ENCODE results near the gene PRKAR1B. TPM values are rescaled to one million over a fixed set of nuclear protein-coding genes. Genes with fewer than 3 reads are reported as not detected.
A peak's percentile ranks its signal among the peaks of the same experiment; 100 is the strongest.

Gene PRKAR1B
- total RNA-seq, 1 donor from 2014 or later = 14.0 TPM

DNA sequence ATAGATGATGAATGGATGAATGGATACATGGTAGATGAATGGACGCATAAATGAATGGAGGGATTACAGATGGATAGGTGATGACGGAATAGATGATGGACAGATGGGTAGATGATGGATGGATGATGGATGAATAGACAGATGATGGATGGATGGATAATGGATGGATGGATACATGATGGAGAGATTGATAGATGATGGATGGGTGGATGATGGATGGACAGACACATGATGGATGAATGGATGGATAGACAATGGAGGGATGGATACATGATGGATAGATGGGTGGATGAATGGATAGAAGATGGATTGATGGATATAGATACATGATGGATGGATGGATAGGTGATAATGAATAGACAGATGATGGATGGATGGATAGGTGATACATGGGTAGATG is 198.6 kb downstream of the PRKAR1B start:
- DNase-seq (ENCODE audit: low read depth) (no peak), FAIRE-seq (no peak)
- Histone ChIP-seq H3K36me3 (ENCODE audit: control insufficient read depth, insufficient read depth, low read length) (no peaks in the 10 kb centered on the region), H3K4me3 (ENCODE audit: low read depth, low read length) (no peak overlapping the region), H3K27me3 (ENCODE audit: control insufficient read depth, insufficient read depth, low read length) (peaks cover 2% of the 10 kb centered on the region)
- TF ChIP-seq, protein P1, sequence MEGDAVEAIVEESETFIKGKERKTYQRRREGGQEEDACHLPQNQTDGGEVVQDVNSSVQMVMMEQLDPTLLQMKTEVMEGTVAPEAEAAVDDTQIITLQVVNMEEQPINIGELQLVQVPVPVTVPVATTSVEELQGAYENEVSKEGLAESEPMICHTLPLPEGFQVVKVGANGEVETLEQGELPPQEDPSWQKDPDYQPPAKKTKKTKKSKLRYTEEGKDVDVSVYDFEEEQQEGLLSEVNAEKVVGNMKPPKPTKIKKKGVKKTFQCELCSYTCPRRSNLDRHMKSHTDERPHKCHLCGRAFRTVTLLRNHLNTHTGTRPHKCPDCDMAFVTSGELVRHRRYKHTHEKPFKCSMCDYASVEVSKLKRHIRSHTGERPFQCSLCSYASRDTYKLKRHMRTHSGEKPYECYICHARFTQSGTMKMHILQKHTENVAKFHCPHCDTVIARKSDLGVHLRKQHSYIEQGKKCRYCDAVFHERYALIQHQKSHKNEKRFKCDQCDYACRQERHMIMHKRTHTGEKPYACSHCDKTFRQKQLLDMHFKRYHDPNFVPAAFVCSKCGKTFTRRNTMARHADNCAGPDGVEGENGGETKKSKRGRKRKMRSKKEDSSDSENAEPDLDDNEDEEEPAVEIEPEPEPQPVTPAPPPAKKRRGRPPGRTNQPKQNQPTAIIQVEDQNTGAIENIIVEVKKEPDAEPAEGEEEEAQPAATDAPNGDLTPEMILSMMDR (IDR thresholded peaks at IDR 0.05; ENCODE audit: insufficient read depth, low read length, severe bottlenecking) = no peak

DNA sequence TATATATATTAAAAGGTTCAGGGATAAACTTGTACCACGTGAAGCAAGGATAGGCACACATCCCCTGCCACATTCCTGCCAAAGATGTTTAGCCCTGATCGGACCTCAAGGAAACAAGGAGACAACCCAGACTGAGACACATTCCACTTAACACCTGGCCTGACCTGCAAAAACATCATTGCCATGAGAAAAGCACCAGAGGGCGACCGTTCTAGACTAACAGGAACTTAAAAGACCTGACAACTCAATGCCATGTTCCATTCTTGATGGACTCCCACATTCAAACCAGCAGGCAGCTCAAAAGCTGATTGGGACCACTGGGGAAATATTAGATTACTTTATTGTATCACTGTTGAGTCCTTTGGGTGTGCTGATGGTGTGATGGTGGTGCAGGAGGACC is 199.4 kb downstream of the PRKAR1B start:
- DNase-seq (ENCODE audit: low read depth) (no peak), FAIRE-seq (no peak)
- Histone ChIP-seq H3K4me3 (ENCODE audit: low read depth, low read length) (no peak overlapping the region), H3K36me3 (ENCODE audit: control insufficient read depth, insufficient read depth, low read length) (no peaks in the 10 kb centered on the region), H3K27me3 (ENCODE audit: control insufficient read depth, insufficient read depth, low read length) (peaks cover 2% of the 10 kb centered on the region)
- TF ChIP-seq, protein P1 (IDR thresholded peaks at IDR 0.05; ENCODE audit: insufficient read depth, low read length, severe bottlenecking) = no peak

DNA sequence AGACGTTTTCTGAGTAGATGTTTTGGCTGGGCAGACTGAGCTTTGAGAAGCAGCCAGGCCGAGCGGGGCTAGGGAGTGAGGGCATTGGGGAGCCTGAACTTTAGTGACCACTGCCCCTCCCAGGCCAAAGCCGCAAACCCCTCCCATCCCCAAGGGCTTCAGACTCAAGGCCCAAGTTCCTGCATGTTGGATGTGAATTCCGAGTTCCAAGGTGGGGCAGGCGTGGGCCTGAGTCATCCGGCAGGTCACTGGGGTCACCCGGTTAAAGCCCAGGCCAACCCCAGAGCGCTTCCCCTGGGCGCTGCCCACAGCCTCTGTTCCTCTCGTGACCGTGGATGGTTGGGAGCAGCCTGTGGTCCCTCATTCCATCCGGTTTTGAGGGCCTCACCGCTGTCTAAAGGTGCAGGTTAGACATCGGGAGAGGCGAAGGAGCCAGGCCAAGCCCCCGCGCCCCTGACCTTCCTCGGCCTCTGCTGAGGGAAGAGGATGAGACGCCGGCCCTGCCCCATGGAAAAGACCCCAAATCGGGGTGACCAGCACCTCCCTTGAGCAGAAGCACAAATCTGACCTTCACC is 200.5 kb downstream of the PRKAR1B start:
- TF ChIP-seq, protein P1 (IDR thresholded peaks at IDR 0.05; ENCODE audit: insufficient read depth, low read length, severe bottlenecking) = no peak
- DNase-seq (ENCODE audit: low read depth) = peak; percentile 11
- no peaks in the 10 kb centered on the region for H3K27me3 ChIP-seq (ENCODE audit: control insufficient read depth, insufficient read depth, low read length)
- no peak for FAIRE-seq
- no peak overlapping the region for H3K4me3 ChIP-seq (ENCODE audit: low read depth, low read length)
- no peaks in the 10 kb centered on the region for H3K36me3 ChIP-seq (ENCODE audit: control insufficient read depth, insufficient read depth, low read length)

DNA sequence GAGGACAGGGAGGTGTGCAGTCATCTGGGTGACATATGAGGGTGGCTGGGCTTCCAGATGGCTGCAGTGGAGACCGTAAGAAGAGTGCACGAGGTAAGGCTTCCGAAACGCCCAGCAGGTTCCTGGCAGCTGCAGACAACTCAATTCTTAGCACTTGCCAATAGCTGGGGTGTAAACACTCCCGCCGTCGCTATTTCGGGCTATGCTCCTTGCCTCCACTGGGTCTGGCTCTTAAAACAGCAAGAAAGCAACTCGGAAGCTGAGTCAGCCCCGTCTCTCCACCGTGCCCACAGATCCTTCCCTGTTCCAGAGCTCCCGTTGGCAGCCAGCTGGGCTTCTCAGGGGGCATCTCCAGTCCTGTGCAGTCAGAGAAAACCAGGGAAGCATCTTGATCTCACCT is 201.3 kb downstream of the PRKAR1B start:
- Histone ChIP-seq H3K36me3 (ENCODE audit: control insufficient read depth, insufficient read depth, low read length) (no peaks in the 10 kb centered on the region), H3K4me3 (ENCODE audit: low read depth, low read length) (no peak overlapping the region), H3K27me3 (ENCODE audit: control insufficient read depth, insufficient read depth, low read length) (no peaks in the 10 kb centered on the region)
- no peak for DNase-seq (ENCODE audit: low read depth)
- no peak for FAIRE-seq
- TF ChIP-seq, protein P1 (IDR thresholded peaks at IDR 0.05; ENCODE audit: insufficient read depth, low read length, severe bottlenecking) = no peak

DNA sequence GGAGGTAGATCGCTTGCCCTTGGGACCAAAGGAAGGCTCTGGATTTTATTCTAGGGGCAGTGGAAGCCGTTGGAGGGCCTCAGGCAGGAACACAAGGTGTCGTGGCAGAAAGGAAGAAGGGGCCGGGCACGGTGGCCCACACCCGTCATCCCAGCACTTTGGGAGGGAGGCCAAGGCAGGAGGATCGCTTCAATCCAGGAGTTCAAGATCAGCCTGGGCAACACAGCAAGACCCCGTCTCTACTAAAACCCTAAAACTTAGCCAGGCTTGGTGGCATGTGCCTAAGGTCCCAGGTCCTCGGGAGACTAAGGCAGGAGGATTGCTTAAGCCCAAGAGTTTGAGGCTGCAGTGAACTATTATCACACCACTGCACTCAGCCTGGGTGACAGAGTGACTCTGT is 202.3 kb downstream of the PRKAR1B start:
- TF ChIP-seq, protein P1 (IDR thresholded peaks at IDR 0.05; ENCODE audit: insufficient read depth, low read length, severe bottlenecking) = no peak
- FAIRE-seq (no peak), DNase-seq (ENCODE audit: low read depth) (no peak)
- H3K27me3 ChIP-seq (ENCODE audit: control insufficient read depth, insufficient read depth, low read length) = no peaks in the 10 kb centered on the region
- no peak overlapping the region for H3K4me3 ChIP-seq (ENCODE audit: low read depth, low read length)
- H3K36me3 ChIP-seq (ENCODE audit: control insufficient read depth, insufficient read depth, low read length) = no peaks in the 10 kb centered on the region

Measured in bronchial epithelial cell (primary cell).